Stimulated activated CD4-positive, alpha-beta T cell treated with anti-CD3 and anti-CD28 coated beads, Interleukin-4, amount 100 ng/mL, for 1 hour (primary cell): ENCODE results near the gene DGKD.
"Not testable (repeated sequence)": the region's sequence is repeated elsewhere in the genome, so short reads cannot be mapped to it uniquely, and the experiment has no call there.

Experiments
- DNase-seq: peaks from one replicate; pipeline ENCODE4 v3.0.0-alpha.2; 2020

The DGKD gene

GRCh38 chr2:233387667-233388528 lies 33.6 kb downstream of the DGKD start:
- no peak for DNase-seq

- DNase-seq: no peak
Measured at GRCh38 chr2:233389601-233390125, 35.4 kb downstream of the DGKD start.

GRCh38 chr2:233395687-233396086 lies 41.4 kb downstream of the DGKD start:
- DNase-seq: no peak

- DNase-seq: not testable (repeated sequence)
Measured at GRCh38 chr2:233396726-233397665, 42.7 kb downstream of the DGKD start.

DNA sequence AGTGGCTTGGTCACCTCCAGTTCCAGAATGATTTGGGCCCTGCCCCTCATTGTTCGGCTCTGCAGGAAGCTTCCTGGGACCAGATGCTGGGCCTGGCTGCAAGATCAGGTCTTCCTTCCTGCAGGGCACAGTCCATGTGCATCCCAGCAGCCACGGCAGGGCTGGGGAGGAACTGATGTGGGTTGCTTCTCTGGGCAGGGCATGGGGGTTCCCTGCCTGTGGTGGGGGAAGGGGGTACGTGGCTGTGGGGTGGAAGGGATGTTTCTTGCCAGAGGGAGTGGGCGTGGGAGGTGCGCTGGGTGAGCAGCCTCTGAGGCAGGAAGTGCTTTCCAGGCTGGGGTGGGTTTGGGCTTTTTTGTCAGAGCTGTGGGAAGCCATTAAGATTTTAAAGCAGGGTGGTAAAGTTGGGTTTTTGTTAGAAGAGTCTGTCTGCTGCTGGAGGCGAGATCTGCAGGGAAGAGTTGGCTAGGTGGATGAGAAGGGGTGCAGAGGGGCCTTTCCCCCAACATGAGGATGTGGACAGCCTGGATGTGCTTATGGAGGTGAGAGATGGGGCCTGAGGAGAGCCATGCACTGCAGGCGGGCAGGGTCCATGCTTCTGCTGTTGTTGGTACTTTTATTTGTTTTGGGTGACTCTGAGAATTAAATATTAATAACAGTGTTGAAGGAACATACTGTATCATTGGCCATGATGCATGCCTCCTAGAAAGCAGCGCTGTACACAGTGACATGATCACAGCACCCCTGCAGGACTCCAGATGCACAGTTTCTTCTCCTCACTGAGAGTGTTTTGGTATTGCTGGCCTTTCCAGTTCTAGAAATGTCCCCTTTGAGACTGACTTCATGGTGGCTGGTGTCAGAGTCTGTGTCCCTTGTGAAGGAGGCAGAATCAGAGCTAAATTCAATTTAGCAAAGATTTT lies 45.3 kb downstream of the DGKD start:
- peak; percentile 44 for DNase-seq

DNA sequence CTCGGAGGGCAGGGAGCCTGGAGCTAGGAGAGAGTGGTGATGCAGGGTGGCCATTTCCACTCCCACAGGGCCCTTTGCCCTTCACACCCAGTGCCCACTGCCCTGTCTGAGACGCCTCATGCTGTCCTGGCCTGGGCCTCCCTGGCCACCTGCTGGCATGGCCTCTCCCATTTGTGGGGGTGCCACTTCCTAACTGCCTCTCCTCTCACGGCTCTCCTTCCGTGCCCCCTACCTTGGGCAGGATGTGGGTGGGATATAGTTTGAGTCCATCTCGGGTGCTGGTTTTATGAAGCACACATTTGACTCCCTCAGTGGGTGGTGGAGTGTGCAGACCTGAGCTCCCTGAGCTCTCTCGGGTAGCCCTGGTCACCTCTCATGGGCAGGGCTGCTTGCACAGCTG lies 46.0 kb downstream of the DGKD start:
- no peak for DNase-seq

- no peak for DNase-seq
Measured at GRCh38 chr2:233400961-233401360, 46.7 kb downstream of the DGKD start.

DNA sequence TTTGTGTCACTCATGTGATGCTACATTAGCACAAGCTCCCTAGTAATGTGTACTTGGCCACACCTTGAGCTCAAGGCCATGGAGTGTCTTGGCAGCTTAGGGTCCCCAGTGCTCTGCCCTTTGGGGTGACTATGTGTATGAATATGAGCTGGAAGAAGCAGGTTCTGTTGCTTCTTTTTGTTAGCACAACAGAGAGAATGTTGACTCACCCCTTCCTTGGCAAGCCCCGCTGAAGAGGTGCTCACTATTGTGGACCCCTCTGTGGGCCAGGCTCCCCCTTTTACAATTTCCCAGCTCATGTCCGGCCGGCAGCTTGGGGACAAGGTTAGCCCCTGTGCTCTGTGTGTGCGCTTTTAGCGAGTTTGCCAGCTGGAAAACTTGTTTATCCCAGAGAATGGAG lies 48.1 kb downstream of the DGKD start:
- no peak for DNase-seq

GRCh38 chr2:233402789-233403188 lies 48.5 kb downstream of the DGKD start:
- DNase-seq: no peak

GRCh38 chr2:233404222-233404621 lies 49.9 kb downstream of the DGKD start:
- DNase-seq: peak; percentile 69

DNA sequence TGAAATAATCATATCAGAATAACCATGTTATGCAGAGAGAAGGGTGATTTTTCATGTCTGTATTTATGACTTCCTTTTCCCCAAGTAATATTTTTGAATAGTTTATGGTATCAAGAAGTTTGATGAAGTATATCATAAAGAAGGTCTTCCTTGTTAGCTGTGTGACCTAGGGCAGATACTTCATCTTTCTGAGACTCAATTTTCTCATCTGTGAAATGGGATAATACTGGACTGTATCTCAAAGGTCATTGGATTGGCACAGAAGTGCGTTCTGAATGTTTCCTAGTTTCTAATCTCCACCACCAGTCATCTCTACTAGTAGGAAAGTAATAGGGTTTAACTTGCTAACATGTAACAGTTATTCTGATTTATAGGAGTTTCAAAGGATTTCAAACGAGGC lies 52.6 kb downstream of the DGKD start:
- DNase-seq: no peak

- no peak for DNase-seq
Measured at GRCh38 chr2:233407771-233408181, 53.5 kb downstream of the DGKD start.

DNA sequence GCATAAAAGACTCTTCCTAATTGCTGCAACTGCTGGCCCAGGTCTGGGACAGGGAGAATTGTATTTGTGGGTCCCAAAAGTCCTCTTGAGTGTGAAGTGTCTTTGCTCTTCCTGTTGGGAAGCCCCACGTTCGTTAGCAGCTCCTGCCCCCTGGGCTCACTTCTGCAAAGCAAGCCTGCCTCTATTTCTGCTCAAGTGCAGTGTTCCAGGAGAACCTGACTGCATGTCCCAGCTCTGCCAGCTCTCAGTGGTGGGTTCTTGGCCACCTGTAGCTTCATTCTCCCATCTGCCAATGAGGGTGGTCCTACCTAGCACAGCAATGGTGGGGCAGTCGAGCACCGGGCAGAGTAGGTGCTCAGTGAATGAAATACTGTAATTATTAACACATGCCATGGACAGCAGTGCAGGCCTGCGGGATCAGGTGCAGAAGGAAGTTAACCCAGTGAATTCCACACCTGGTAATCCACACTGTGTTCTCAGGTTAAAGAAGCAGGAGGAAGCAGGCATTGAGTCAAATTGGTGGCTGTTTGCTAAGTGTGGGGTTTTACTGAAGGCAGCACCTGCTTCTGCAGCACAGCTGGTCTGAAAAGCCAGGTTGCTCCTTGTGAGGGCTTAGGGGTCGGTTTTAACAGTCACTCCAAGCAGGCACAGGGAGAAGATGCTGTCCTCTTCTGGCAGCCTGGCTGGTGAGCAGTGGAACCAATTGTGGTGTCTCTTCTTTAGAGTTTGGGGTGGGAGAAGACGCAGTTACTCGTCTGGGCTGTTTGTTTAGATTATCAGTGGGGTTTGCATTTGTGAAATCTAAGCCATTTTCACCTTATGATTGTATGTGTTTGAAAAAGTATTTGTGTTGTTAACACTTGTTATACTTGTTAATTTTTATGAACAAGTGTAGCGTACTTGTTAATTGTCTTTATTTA lies 54.3 kb downstream of the DGKD start:
- no peak for DNase-seq

DNA sequence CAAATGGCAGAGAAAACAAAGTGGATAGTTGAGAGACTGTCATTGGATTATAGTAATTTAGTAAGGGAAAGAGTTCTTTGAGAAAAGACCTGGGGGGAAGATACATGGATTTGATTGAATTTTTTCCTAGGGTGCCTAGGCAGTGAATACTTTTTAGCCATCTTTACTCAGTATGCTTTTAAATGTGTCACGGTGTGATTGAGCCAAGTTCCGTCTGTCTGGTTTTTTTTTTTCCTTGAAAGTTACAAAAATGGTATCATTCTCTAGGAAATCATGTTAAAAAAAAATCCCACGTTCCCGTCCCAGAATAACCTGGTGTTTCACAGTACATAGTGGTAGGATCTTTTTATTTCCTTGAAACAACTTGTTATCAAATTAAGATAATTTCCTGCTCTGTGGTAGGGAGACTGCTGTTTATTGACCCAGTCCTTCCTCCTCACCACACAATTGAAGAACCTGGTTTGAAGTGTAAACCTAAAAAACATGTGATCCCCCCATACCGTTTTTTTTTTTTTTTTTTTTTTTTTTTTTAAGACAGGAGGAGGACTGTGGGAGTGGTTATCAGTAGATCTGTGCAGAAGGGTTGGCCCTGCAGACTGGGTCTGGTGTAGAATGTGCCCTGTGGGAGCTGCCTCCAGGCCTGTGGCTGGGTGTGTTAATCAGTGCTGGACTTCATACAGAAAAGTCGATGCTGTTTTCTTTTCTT lies 55.1 kb downstream of the DGKD start:
- DNase-seq: no peak

GRCh38 chr2:233410196-233410760 lies 56.0 kb downstream of the DGKD start:
- DNase-seq: no peak

DNA sequence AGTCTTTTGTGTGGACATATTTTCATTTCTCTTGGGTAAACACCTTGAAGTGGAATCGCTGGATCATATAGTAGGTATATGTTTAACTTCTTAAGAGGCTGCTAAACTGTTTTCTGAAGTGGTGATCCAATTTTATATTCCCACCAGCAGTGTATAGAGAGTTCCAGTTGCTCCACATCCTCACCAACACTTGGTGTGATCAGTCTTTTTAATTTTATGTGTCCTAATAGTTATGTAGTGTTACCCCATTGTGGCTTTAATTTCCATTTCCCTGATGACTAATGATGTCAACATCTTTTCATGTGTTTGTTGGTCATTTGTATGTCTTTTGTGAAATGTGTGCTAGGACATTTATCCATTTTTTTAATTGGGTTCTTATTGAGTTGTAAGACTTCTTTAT lies 56.9 kb downstream of the DGKD start:
- DNase-seq: no peak

GRCh38 chr2:233412405-233412804 lies 58.1 kb downstream of the DGKD start:
- no peak for DNase-seq

DNA sequence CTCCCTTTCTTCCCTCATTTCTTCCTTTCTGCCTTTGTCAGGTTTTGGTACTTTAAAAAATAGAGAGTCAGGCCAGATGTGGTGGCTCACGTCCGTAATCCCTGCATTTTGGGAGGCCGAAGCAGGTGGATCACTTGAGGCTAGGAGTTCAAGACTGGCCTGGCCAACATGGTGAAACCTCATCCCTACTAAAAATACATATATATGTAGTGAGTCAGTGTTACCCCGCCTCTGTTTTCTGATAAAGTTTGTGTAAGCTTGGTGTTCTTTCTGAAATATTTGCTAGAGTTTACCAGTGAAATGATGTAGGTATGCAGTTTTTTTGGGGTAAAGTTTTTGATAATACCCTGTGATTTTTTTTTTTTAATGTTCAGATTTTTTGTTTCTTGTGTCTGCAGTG lies 58.8 kb downstream of the DGKD start:
- no peak for DNase-seq

- DNase-seq: peak; percentile 61
Measured at GRCh38 chr2:233413559-233414272, 59.4 kb downstream of the DGKD start.

DNA sequence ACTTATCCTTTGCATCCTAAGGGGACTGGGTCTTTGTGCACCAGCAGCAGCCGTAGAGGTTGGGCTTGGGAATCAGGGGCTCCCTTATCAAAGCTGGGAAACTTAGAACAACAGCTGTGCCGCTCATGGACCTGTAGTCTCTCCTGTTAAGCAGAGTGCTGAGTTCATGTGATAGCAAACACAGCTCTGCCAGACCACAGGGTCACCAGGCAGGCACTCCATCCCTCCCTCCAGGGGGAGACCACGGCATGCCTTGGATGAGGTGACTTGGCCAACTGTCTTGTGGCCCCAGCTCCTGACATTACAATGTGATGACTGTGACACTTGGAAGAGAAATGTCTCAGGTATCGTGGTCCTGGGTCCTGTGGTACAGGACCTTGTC lies 60.0 kb downstream of the DGKD start:
- no peak for DNase-seq
